ENCODE measurements around the gene GP1BB. TPM values are rescaled to one million over a fixed set of nuclear protein-coding genes. Genes with fewer than 3 reads are reported as not detected.

The GP1BB gene
- total and polyA plus RNA-seq, 2 of the 13 experiments (the other 11 are each of a cell fraction or from before 2014, with no cell fraction given), result not detected

GRCh38 chr22:19717691-19718455, 5.5 kb upstream of the GP1BB start (continued):
- TF ChIP-seq MAZ (IDR thresholded peaks at IDR 0.05; ENCODE audit: borderline replicate concordance, low read depth, low read length), result no peak
- no peak for TF ChIP-seq MAZ (CRISPR knock-in tag; IDR thresholded peaks at IDR 0.05; ENCODE audit: low read depth)
- TF ChIP-seq ZFP37 (CRISPR knock-in tag; IDR thresholded peaks at IDR 0.05; ENCODE audit: borderline replicate concordance), result no peak
- TF ChIP-seq SMYD3 (CRISPR knock-in tag; IDR thresholded peaks at IDR 0.05), result no peak
- TF ChIP-seq, protein P1, sequence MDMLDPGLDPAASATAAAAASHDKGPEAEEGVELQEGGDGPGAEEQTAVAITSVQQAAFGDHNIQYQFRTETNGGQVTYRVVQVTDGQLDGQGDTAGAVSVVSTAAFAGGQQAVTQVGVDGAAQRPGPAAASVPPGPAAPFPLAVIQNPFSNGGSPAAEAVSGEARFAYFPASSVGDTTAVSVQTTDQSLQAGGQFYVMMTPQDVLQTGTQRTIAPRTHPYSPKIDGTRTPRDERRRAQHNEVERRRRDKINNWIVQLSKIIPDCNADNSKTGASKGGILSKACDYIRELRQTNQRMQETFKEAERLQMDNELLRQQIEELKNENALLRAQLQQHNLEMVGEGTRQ (IDR thresholded peaks at IDR 0.05; ENCODE audit: low read depth, low read length), result no peak
- TF ChIP-seq, protein P1 (CRISPR knock-in tag; IDR thresholded peaks at IDR 0.05; ENCODE audit: borderline replicate concordance), result no peak
- TF ChIP-seq TFDP2 (CRISPR knock-in tag; IDR thresholded peaks at IDR 0.05), result no peak
- no peak for TF ChIP-seq ZIK1 (CRISPR knock-in tag; IDR thresholded peaks at IDR 0.05; ENCODE audit: borderline replicate concordance, low read depth)
- TF ChIP-seq, protein P2, sequence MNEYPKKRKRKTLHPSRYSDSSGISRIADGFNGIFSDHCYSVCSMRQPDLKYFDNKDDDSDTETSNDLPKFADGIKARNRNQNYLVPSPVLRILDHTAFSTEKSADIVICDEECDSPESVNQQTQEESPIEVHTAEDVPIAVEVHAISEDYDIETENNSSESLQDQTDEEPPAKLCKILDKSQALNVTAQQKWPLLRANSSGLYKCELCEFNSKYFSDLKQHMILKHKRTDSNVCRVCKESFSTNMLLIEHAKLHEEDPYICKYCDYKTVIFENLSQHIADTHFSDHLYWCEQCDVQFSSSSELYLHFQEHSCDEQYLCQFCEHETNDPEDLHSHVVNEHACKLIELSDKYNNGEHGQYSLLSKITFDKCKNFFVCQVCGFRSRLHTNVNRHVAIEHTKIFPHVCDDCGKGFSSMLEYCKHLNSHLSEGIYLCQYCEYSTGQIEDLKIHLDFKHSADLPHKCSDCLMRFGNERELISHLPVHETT (CRISPR knock-in tag; conservative IDR thresholded peaks at IDR 0.05), result no peak
- TF ChIP-seq ELF4 (CRISPR knock-in tag; IDR thresholded peaks at IDR 0.05; ENCODE audit: borderline replicate concordance), result no peak
- no peak for TF ChIP-seq DR1 (CRISPR knock-in tag; IDR thresholded peaks at IDR 0.05)
- TF ChIP-seq EED (CRISPR knock-in tag; IDR thresholded peaks at IDR 0.05), result no peak
- no peak for TF ChIP-seq ZNF232 (CRISPR knock-in tag; IDR thresholded peaks at IDR 0.05; ENCODE audit: borderline replicate concordance)
- peak; percentile 47 for TF ChIP-seq SP5 (CRISPR knock-in tag; IDR thresholded peaks at IDR 0.05; ENCODE audit: borderline replicate concordance, low read depth)
- no peak for TF ChIP-seq ZNF354B (CRISPR knock-in tag; IDR thresholded peaks at IDR 0.05)
- no peak for TF ChIP-seq MAF1 (CRISPR knock-in tag; IDR thresholded peaks at IDR 0.05; ENCODE audit: borderline replicate concordance)
- TF ChIP-seq KDM3A (CRISPR knock-in tag; IDR thresholded peaks at IDR 0.05; ENCODE audit: low read depth), result no peak
- TF ChIP-seq CSRNP1 (CRISPR knock-in tag; IDR thresholded peaks at IDR 0.05), result no peak
- TF ChIP-seq, protein P3, sequence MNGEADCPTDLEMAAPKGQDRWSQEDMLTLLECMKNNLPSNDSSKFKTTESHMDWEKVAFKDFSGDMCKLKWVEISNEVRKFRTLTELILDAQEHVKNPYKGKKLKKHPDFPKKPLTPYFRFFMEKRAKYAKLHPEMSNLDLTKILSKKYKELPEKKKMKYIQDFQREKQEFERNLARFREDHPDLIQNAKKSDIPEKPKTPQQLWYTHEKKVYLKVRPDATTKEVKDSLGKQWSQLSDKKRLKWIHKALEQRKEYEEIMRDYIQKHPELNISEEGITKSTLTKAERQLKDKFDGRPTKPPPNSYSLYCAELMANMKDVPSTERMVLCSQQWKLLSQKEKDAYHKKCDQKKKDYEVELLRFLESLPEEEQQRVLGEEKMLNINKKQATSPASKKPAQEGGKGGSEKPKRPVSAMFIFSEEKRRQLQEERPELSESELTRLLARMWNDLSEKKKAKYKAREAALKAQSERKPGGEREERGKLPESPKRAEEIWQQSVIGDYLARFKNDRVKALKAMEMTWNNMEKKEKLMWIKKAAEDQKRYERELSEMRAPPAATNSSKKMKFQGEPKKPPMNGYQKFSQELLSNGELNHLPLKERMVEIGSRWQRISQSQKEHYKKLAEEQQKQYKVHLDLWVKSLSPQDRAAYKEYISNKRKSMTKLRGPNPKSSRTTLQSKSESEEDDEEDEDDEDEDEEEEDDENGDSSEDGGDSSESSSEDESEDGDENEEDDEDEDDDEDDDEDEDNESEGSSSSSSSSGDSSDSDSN (CRISPR knock-in tag; IDR thresholded peaks at IDR 0.05), result no peak
- TF ChIP-seq NFYC (CRISPR knock-in tag; IDR thresholded peaks at IDR 0.05), result no peak
- TF ChIP-seq RFX5 (IDR thresholded peaks at IDR 0.05; ENCODE audit: low read depth, low read length), result no peak
- no peak for TF ChIP-seq TAF15 (IDR thresholded peaks at IDR 0.05; ENCODE audit: low read depth, low read length, poor library complexity, severe bottlenecking)

Data from HepG2 (cell line).